Fibroblast of skin of abdomen (primary cell): ENCODE measurements around the gene RGL1.

Source experiments
- DNase-seq: peaks from one replicate; pipeline ENCODE4 v3.0.0-alpha.2; 2013

RGL1 gene

GRCh38 chr1:183787704-183788103 lies 17.2 kb upstream of the RGL1 start:
- no peak for DNase-seq

GRCh38 chr1:183791319-183791718 lies 13.6 kb upstream of the RGL1 start:
- no peak for DNase-seq

- no peak for DNase-seq
Observed at GRCh38 chr1:183792300-183792699, 12.6 kb upstream of the RGL1 start.

DNA sequence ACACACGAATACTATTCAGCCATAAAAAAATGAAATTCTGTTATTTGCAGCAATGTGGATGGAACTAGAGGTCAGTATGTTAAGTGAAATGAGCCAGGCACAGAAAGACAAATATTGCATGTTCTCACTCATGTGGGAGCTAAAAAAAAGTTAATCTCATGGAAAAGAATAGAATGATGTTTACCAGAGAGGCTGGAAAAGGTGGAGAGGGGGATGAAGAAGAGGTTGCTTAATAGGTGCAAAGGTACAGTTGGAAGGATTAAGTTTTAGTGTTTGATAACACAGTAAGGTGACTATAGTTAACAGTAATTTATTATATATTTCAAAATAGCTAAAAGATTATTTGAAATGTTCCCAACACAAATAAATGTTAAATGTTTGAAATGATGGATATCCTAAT lies 10.8 kb upstream of the RGL1 start:
- DNase-seq: no peak

DNA sequence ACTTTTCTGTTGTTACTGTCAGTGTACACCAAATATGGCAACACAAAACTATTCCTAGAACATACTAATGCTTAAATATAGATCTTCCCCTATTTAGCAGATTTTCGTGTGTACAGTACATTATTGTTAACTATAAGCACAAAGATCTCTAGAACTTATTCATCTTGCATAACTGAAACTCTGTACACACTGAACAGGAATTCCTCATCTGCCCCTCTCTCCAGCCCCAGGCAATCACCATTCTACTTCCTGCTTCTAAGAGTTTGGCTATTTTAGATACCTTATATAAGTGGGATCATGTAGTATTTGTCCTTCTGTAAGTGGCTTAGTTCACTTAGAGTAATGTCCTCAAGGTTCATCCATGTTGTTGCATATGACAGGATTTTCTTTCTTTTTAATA lies 4.5 kb upstream of the RGL1 start:
- no peak for DNase-seq

DNA sequence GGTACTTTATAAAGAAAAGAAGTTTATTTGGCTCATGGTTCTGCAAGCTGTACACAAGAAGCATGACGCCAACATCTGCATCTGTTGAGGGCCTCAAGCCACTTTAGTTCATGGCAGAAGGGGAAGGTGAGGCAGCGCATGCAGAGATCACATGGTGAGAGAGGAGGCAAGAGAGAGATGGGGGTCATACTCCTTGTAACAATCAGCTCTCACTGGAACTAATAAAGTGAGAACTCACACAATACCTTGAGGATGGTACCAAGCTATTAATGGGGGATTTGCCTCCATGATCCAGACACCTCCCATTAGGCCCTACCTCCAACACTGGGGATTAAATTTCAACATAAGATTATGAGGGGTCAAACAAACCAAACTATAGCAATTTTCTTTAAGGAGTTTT lies 3.3 kb upstream of the RGL1 start:
- DNase-seq: no peak

- DNase-seq: no peak
Observed at GRCh38 chr1:183804387-183804786, 533 bp upstream of the RGL1 start.

DNA sequence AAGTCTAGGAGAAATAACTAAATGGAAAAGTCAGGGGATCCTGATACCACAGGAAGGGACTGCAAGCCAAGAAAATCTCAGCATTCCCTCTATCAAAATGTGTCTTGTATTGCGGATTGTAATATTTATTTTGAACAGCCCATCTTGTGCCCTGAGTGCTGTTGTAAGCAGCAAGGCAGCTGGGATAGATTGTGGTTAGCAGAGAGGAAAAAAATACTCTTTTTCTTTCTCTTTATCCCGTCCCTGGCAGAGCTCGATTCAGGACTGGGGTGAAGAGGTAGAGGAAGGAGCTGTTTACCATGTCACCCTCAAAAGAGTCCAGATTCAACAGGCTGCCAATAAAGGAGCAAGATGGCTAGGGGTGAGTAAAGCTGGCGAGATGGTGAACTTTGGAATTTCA lies 1.2 kb downstream of the RGL1 start:
- peak; percentile 69 for DNase-seq

DNA sequence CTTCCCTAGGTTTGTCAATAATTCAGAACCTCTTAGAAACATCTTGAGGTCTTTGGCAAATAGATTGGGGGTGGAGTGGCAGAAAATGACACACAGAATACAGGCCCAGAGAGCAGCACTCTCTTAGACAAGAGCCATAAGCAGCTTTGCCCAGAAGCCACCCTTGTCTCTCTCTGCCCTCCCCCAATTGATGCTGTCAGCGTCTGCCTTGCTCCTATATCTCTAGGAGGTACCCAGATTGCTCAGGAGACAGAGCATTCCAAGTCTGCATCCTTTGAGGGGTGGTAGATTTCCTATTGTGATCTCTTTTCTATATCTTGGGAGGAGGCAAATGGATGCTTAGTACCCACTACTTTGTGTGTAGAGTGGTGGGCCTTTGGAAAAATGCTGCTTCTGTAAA lies 1.8 kb downstream of the RGL1 start:
- no peak for DNase-seq

- peak; percentile 81 for DNase-seq
Observed at GRCh38 chr1:183807549-183808168, 2.7 kb downstream of the RGL1 start.

GRCh38 chr1:183808296-183809027 lies 3.5 kb downstream of the RGL1 start:
- DNase-seq: no peak

GRCh38 chr1:183810121-183810520 lies 5.2 kb downstream of the RGL1 start:
- no peak for DNase-seq

- no peak for DNase-seq
Observed at GRCh38 chr1:183810756-183811544, 6.0 kb downstream of the RGL1 start.

- DNase-seq: no peak
Observed at GRCh38 chr1:183812128-183812527, 7.2 kb downstream of the RGL1 start.

- peak; percentile 73 for DNase-seq
Observed at GRCh38 chr1:183812686-183813569, 8.0 kb downstream of the RGL1 start.

GRCh38 chr1:183814121-183814681 lies 9.3 kb downstream of the RGL1 start:
- no peak for DNase-seq

GRCh38 chr1:183816110-183816509 lies 11.2 kb downstream of the RGL1 start:
- no peak for DNase-seq

GRCh38 chr1:183817576-183818288 lies 12.8 kb downstream of the RGL1 start:
- no peak for DNase-seq

- DNase-seq: no peak
Observed at GRCh38 chr1:183819059-183819458, 14.1 kb downstream of the RGL1 start.

- no peak for DNase-seq
Observed at GRCh38 chr1:183821309-183821888, 16.5 kb downstream of the RGL1 start.
